OCI-LY1 (cell line): ENCODE data around the gene ZKSCAN8.

Experiments used
- H2AFZ ChIP-seq: fragments of 200-600 bp; sonication (generic), shearing (Covaris generic); 2 replicates; pipeline ENCODE4 v1.6.0; 2014; ENCODE audit warnings: antibody characterized with exemption, mild to moderate bottlenecking, low read length
- H3F3A ChIP-seq: fragments of 200-600 bp; sonication (generic), shearing (Covaris generic); 2 replicates; pipeline ENCODE4 v1.6.0; 2014; ENCODE audit warnings: mild to moderate bottlenecking, antibody characterized with exemption, low read length, moderate library complexity; ENCODE audit not compliant: insufficient read depth
- H3K27ac ChIP-seq: fragments of 200-600 bp; sonication (generic); 2 replicates; pipeline ENCODE4 v1.5.1; 2014; ENCODE audit warnings: low read length, mixed run types, mild to moderate bottlenecking, low read depth; ENCODE audit not compliant: poor library complexity, severe bottlenecking
- H3K27me3 ChIP-seq: fragments of 200-600 bp; sonication (generic); 2 replicates; pipeline ENCODE4 v1.6.0; 2014; ENCODE audit warnings: antibody characterized with exemption, mild to moderate bottlenecking, low read length, moderate library complexity; ENCODE audit not compliant: insufficient read depth
- H3K36me3 ChIP-seq: fragments of 200-600 bp; sonication (generic); 2 replicates; pipeline ENCODE4 v1.6.1; 2014; ENCODE audit warnings: mild to moderate bottlenecking, antibody characterized with exemption, low read length, moderate library complexity, mixed read lengths; ENCODE audit not compliant: insufficient read depth
- H3K4me1 ChIP-seq: fragments of 200-600 bp; sonication (generic); 2 replicates; pipeline ENCODE4 v1.5.1; 2014; ENCODE audit warnings: mild to moderate bottlenecking, low read length, moderate library complexity; ENCODE audit not compliant: insufficient read depth, severe bottlenecking
- H3K4me2 ChIP-seq: fragments of 200-600 bp; sonication (generic), shearing (Covaris generic); 2 replicates; pipeline ENCODE4 v1.6.1; 2014; ENCODE audit warnings: low read length
- H3K4me3 ChIP-seq: fragments of 200-600 bp; sonication (generic); 2 replicates; pipeline ENCODE4 v1.5.1; 2014; ENCODE audit warnings: low read length, low read depth, mild to moderate bottlenecking, mixed read lengths; ENCODE audit not compliant: poor library complexity, severe bottlenecking
- H3K79me2 ChIP-seq: fragments of 200-600 bp; shearing (Covaris generic); 2 replicates; pipeline ENCODE4 v1.6.1; 2016; ENCODE audit warnings: mixed run types, low read length, mixed read lengths; ENCODE audit not compliant: insufficient read depth
- H3K9ac ChIP-seq: fragments of 200-600 bp; sonication (generic), shearing (Covaris generic); 2 replicates; pipeline ENCODE4 v1.6.1; 2014; ENCODE audit warnings: mild to moderate bottlenecking, low read length, mixed read lengths
- H3K9me2 ChIP-seq: fragments of 200-600 bp; sonication (generic), shearing (Covaris generic); 2 replicates; pipeline ENCODE4 v1.6.1; 2014; ENCODE audit warnings: low read depth, mild to moderate bottlenecking, low read length, mixed read lengths
- H3K9me3 ChIP-seq: fragments of 200-600 bp; shearing (Covaris generic); 2 replicates; pipeline ENCODE4 v1.6.1; 2014; ENCODE audit warnings: low read length, mixed read lengths
- H4K20me1 ChIP-seq: fragments of 200-600 bp; sonication (generic), shearing (Covaris generic); 2 replicates; pipeline ENCODE4 v1.6.0; 2016; ENCODE audit warnings: mild to moderate bottlenecking, low read length; ENCODE audit not compliant: insufficient read depth
- CTCF ChIP-seq: fragments of 200-600 bp; sonication (generic), shearing (Covaris generic); IDR thresholded peaks from 2 replicates; pipeline ENCODE4 v1.5.1; 2017; ENCODE audit warnings: mild to moderate bottlenecking, antibody characterized with exemption, low read length, moderate library complexity, mixed read lengths
- EZH2 ChIP-seq: fragments of 200-600 bp; sonication (generic), shearing (Covaris generic); IDR thresholded peaks from 2 replicates; pipeline ENCODE4 v1.8.0; 2017; ENCODE audit warnings: borderline replicate concordance, mixed run types, mild to moderate bottlenecking, antibody characterized with exemption, low read length, moderate library complexity, mixed read lengths

ZKSCAN8 gene

GRCh38 chr6:28208111-28208659 is 66.5 kb downstream of the ZKSCAN8 start:
- Histone ChIP-seq H3K9me2 (no peaks in the 10 kb centered on the region), H3K27ac (no peak overlapping the region), H3K4me3 (no peak overlapping the region), H3K9ac (no peak overlapping the region), H3K36me3 (no peaks in the 10 kb centered on the region; the same call in 1 of the 2 replicates), H3K4me1 (peaks cover 19% of the 10 kb centered on the region), H3K9me3 (no peaks in the 10 kb centered on the region), H3F3A (no peaks in the 10 kb centered on the region), H3K79me2 (no peaks in the 10 kb centered on the region), H4K20me1 (no peaks in the 10 kb centered on the region), H2AFZ (no peak overlapping the region), H3K4me2 (no peak overlapping the region), H3K27me3 (peaks cover 11% of the 10 kb centered on the region; the same call in 1 of the 2 replicates)
- no peak for TF ChIP-seq EZH2
- TF ChIP-seq CTCF = no peak
